Brain microvascular endothelial cell (primary cell): Measurements from ENCODE around the gene DHRS12.
A peak's percentile ranks its signal among the peaks of the same experiment; 100 is the strongest.

Experiments used
- DNase-seq: peaks from one replicate; pipeline ENCODE4 v3.0.0-alpha.2; 2020
- H3K27ac ChIP-seq: fragments of 250-450 bp; sonication (Bioruptor Pico); 2 replicates; pipeline ENCODE4 v1.5.1; 2020; ENCODE audit warnings: mild to moderate bottlenecking, moderate library complexity
- H3K27me3 ChIP-seq: fragments of 250-450 bp; sonication (Bioruptor Pico); replicated peaks from 2 replicates; pipeline ENCODE4 v1.5.1; 2020; ENCODE audit warnings: mild to moderate bottlenecking
- H3K36me3 ChIP-seq: fragments of 250-450 bp; sonication (Bioruptor Pico); replicated peaks from 2 replicates; pipeline ENCODE4 v1.5.1; 2020; ENCODE audit warnings: mild to moderate bottlenecking
- H3K4me3 ChIP-seq: 2 replicates; pipeline ENCODE4 v1.5.1; 2011; ENCODE audit warnings: low read depth, mild to moderate bottlenecking, control low read depth, low read length, moderate library complexity
- in situ Hi-C: cut with HindIII; loops from 2 replicates; pipeline ENCODE4 v1.10.0; 2017; ENCODE audit warnings: low sequenced_read_pairs, low pct_ligation_motif_present
- TF ChIP-seq, protein P1 (sequence below): IDR thresholded peaks from 2 replicates; pipeline ENCODE4 v1.5.1; 2011; ENCODE audit warnings: low read depth, mild to moderate bottlenecking, moderate library complexity, low read length, control low read depth, inconsistent platforms; ENCODE audit errors: missing control alignments

DHRS12 gene

DNA sequence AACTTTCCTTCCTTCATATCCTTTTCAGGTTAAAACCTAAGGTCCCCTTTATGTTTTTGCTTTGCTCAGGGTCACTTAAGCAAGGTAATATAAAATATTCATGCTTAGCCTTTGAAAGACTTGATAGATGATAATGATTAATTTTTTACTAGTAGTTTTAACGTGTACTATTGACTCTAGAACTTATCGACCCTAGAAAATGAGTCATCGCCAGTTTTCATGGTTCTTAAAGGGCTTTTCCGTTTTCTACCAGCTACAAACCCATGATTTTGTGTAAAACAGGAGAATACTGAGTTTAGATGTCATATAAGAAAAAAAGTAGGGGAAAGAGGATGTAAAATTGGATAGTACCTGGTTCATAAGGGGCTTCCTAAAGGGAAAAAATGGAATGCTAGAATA lies 75.7 kb downstream of the DHRS12 start:
- Histone ChIP-seq H3K36me3 (no peaks in the 10 kb centered on the region), H3K27ac (peak overlapping the region; percentile 89), H3K4me3 (no peak overlapping the region), H3K27me3 (no peaks in the 10 kb centered on the region)
- DNase-seq, result no peak
- TF ChIP-seq, protein P1, sequence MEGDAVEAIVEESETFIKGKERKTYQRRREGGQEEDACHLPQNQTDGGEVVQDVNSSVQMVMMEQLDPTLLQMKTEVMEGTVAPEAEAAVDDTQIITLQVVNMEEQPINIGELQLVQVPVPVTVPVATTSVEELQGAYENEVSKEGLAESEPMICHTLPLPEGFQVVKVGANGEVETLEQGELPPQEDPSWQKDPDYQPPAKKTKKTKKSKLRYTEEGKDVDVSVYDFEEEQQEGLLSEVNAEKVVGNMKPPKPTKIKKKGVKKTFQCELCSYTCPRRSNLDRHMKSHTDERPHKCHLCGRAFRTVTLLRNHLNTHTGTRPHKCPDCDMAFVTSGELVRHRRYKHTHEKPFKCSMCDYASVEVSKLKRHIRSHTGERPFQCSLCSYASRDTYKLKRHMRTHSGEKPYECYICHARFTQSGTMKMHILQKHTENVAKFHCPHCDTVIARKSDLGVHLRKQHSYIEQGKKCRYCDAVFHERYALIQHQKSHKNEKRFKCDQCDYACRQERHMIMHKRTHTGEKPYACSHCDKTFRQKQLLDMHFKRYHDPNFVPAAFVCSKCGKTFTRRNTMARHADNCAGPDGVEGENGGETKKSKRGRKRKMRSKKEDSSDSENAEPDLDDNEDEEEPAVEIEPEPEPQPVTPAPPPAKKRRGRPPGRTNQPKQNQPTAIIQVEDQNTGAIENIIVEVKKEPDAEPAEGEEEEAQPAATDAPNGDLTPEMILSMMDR, result no peak
- in situ Hi-C loops, result no loop called here

GRCh38 chr13:51727634-51728274 lies 76.2 kb downstream of the DHRS12 start:
- H3K27me3 ChIP-seq, result no peaks in the 10 kb centered on the region
- no peak overlapping the region for H3K4me3 ChIP-seq
- in situ Hi-C loops, result no loop called here
- TF ChIP-seq, protein P1, result no peak
- DNase-seq, result no peak
- no peaks in the 10 kb centered on the region for H3K36me3 ChIP-seq
- no peak overlapping the region for H3K27ac ChIP-seq

DNA sequence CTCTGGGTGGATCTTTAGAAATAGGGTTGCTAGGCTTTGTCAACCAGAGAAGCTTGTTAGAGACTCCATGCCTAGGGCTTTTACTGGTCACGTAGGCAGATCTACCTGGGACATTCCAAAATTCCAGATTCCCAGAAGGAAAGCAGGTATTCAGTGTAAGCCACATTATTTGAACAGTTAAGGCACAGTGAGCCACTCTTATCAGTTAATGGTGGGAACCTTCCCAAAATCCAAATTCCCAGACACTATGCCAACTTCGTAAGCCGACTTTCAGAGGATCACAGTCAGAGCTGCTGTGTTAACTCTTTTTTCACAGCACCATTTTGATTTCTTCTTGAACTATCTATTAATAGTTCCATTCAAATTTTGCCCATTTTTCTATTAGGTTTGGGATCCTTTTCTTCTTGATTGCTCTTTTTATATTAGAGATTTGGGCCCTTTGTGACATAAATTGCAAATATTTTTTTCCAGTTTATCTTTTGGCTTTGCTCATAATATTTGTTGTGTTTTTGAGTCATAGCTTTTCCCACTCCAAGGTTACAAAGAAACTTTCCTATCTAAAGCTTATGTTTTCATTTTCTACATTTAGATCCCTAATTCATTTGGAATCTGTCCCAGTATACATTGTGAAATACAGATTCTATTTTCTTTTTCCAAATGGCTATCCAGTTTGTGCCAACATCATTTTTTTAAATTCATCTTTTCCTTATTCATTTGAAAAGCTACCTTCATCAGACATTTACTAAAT lies 77.3 kb downstream of the DHRS12 start:
- peak overlapping the region; percentile 68 for H3K27ac ChIP-seq
- no peaks in the 10 kb centered on the region for H3K27me3 ChIP-seq
- H3K36me3 ChIP-seq, result no peaks in the 10 kb centered on the region
- no peak for DNase-seq
- TF ChIP-seq, protein P1, result no peak
- H3K4me3 ChIP-seq, result no peak overlapping the region
- in situ Hi-C loops, result no loop called here

GRCh38 chr13:51724721-51725120 lies 79.2 kb downstream of the DHRS12 start:
- no peak overlapping the region for H3K4me3 ChIP-seq
- TF ChIP-seq, protein P1, result no peak
- H3K36me3 ChIP-seq, result no peaks in the 10 kb centered on the region
- DNase-seq, result no peak
- in situ Hi-C loops, result no loop called here
- H3K27ac ChIP-seq, result no peak overlapping the region
- H3K27me3 ChIP-seq, result no peaks in the 10 kb centered on the region

DNA sequence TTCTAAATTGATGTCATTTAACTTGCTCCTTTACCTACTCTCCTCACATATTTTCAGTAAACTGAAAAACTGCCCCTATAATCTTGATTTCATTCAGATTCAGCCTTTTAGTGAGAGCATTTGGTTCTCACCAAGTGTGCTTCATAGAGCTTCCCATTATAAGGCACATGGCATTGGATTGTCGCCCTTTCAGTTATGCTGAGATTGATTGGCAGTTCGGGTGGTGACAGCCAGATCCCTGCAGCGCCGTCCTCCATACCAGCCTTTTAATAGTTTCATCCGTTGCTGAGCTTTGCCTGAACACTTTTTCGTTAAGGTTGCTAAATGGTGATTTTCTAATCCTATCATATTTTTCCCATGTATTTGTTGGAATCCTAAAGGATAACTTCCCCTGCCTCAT lies 80.4 kb downstream of the DHRS12 start:
- Histone ChIP-seq H3K4me3 (no peak overlapping the region), H3K36me3 (no peaks in the 10 kb centered on the region), H3K27ac (no peak overlapping the region), H3K27me3 (no peaks in the 10 kb centered on the region)
- TF ChIP-seq, protein P1, result no peak
- no peak for DNase-seq
- in situ Hi-C loops, result no loop called here

DNA sequence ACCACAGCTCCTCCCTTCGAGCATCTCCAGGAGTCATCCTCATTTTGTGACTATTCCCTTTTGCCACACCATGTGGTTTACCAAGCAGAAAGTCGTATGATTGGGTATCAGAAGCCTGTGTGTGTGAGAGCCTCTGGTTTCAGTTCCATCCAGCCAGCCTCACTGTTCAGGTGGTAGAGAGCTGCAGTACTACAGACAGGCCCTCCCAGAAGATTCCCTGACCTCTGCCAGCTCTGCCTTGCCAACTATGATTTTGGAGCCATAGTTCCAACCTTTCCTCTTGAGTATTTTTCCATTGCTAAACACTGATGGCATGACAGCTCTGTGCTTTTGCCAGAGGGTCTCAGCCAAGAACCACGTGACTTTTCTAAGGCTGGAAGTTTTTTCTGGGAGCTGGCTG lies 82.5 kb downstream of the DHRS12 start:
- H3K36me3 ChIP-seq, result no peaks in the 10 kb centered on the region
- in situ Hi-C loops, result no loop called here
- DNase-seq, result no peak

More for the DNA sequence above, 82.5 kb downstream of the DHRS12 start:
- Histone ChIP-seq H3K27me3 (no peaks in the 10 kb centered on the region), H3K4me3 (no peak overlapping the region), H3K27ac (no peak overlapping the region)
- TF ChIP-seq, protein P1, result no peak
